DND-41 (cell line): Measurements from ENCODE around the gene TMEM238.

Experiments
- CTCF ChIP-seq: IDR thresholded peaks from 2 replicates; pipeline ENCODE4 v1.5.1; 2012; ENCODE audit warnings: borderline replicate concordance, low read length, moderate library complexity, mild to moderate bottlenecking; ENCODE audit not compliant: poor library complexity, severe bottlenecking; ENCODE audit errors: extremely low read depth
- EZH2 ChIP-seq: IDR thresholded peaks from 3 replicates; pipeline ENCODE4 v1.6.1; 2012; ENCODE audit warnings: borderline replicate concordance, low read depth, mild to moderate bottlenecking, moderate library complexity, low read length, inconsistent platforms; ENCODE audit not compliant: severe bottlenecking

GRCh38 chr19:55348317-55349034 is 35.6 kb downstream of the TMEM238 start:
- TF ChIP-seq CTCF (no peak), EZH2 (no peak)
